GM12875 (cell line): ENCODE data around the gene PTPRC.

Source experiments
- H3K4me3 ChIP-seq: one replicate; pipeline ENCODE4 v1.5.1; 2011; ENCODE audit warnings: low read depth, low read length, control low read depth
- CTCF ChIP-seq: IDR thresholded peaks from 2 replicates; pipeline ENCODE4 v1.5.1; 2011; ENCODE audit warnings: low read depth, mild to moderate bottlenecking, control low read depth, inconsistent platforms, low read length, moderate library complexity, borderline replicate concordance; ENCODE audit not compliant: insufficient read depth

The PTPRC gene

DNA sequence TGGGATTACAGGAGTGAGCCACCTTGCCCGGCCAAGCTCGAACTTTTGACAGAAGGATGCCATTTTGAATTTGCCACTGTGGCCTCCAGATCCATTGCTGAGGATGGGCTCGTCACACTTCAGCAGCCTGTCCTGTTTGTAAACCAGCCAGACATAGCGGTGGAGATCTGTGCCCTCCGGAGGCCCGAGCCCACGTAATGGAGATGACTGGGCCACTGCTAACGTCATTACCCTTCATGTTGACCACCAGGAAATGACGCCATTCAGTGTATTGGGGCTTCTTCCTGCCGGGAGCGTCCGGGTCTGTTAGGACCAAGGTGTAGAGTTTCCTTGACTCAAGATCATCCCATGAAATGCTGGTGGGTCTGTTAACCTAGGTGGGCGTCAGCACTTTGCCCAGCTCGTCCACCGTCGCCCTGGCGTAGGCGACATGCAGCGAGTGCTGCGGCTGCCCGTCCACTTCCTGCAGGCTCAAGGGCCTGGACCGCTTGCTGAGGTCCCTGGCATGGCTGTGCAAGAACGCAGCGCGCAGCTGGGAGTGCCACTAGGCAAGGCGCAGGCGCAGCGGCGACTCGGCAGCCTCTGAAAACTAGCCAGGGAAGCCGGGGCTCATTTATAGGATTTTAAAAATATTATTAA, 40.8 kb downstream of the PTPRC start:
- H3K4me3 ChIP-seq = peak overlapping the region; percentile 1
- no peak for TF ChIP-seq CTCF

GRCh38 chr1:198680174-198680875, 41.5 kb downstream of the PTPRC start:
- no peak for TF ChIP-seq CTCF
- no peak overlapping the region for H3K4me3 ChIP-seq

DNA sequence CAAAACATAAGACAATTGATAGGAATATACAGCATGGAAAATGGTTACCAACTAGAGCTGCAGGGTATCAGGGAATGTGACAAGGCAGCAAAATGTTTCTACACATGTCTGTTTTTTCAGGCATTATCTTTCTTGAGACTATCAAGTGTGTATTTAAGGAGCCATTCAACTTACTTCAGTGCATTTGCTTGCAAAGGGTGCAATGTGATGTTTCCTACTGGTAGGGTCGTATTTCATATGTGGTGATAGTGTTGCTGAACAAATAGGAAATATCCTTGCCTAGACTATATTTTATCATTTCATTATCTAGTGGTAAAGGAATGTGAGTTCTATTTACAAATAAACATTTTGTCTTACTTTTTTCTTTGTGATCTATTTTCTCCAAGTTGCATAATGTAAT, 42.4 kb downstream of the PTPRC start:
- no peak for TF ChIP-seq CTCF
- no peak overlapping the region for H3K4me3 ChIP-seq

DNA sequence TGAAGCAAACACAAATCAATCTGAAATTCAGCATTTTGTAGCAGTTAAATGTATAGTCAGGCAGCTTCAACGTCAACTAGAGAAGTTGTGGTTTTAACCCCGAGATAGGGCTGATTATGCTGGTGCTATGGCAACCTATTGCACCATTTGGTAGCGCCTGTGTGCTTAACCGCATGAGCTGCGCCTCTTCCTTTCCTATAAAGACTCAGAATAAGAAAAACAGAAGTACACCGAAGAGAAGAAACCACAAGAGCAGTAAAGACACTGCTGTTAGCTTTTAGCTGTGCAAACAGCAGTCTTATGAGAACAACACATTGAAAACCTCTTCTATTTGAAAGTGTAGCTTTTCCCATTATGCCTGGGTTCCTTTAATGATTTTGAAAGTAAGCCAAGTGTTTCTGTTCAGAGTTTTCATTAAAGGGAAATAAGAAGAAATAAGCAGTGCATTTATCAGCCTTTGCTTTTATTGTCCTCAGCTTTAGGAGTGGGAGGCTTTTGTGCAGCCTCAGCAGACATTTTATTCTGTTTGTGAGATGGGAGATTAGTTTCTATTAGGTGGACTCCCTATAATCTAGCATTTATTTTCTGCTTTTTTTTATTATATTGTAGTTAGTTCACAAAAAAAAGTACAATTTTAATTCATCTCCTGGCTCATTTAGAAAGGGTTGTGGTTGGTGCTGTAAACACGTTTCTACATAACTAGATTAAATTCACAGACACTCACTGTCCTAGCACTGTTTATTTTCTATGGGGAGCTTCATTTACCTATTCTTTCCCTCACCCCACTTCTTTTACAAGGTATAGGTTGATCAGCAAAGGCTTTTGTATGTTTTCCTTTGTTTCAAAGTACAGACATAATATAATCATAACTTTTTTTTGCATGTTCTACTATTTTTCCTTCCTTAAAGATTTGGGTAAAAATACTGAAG, 43.3 kb downstream of the PTPRC start:
- no peak overlapping the region for H3K4me3 ChIP-seq
- no peak for TF ChIP-seq CTCF

DNA sequence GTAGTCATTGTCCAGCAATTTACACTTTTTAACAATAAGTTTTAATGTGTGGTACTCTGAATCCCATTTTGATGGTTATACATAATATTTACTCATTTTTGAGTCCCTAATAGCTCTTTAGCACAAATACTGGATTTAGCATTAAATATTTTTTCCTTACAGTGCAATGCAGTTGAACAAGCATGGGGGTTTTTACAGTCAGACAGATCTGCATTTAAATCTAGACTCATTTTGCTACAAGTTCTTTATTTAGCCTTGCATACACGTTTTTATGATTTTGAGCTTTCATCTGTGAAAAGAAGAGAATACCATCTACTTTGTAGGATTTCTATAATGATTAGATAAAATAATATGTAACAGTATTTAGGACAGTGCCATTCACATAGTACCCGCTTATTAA, 44.0 kb downstream of the PTPRC start:
- TF ChIP-seq CTCF = no peak
- H3K4me3 ChIP-seq = no peak overlapping the region

DNA sequence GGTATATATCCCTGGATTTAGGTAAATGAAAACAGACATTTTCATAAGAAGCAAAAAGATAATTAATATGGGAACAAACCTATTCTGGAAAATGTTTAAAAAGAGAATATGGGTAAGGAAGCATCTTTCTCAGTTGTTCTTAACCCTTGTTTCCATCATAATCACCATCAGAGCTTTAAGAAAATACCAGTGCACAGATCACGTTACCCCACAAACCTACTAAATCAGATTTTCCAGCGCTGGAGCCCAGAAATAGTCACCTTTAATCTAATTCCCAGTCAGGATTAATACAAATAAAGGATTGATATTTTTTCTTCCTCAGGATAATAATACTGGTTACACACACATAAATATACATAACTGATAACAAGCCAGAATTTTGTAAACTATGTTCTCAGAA, 44.6 kb downstream of the PTPRC start:
- TF ChIP-seq CTCF = no peak
- H3K4me3 ChIP-seq = no peak overlapping the region
